K562 (cell line): ENCODE measurements around the gene SUOX. TPM values are rescaled to one million over a fixed set of nuclear protein-coding genes. Genes with fewer than 3 reads are reported as not detected.
A peak's percentile ranks its signal among the peaks of the same experiment; 100 is the strongest.

ENCODE experiments used
- BACH1 ChIP-seq: fragments of 200-800 bp; sonication (Bioruptor generic); IDR thresholded peaks from 2 replicates; pipeline ENCODE4 v1.6.1; 2016; ENCODE audit warnings: missing genetic modification characterization, missing compliant biosample characterization
- CAMTA2 ChIP-seq: fragments of 250-450 bp; sonication (Bioruptor Pico); conservative IDR thresholded peaks from 2 replicates; pipeline ENCODE4 v1.5.1; 2022
- CBX1 ChIP-seq: sonication (generic); IDR thresholded peaks from 2 replicates; pipeline ENCODE4 v1.6.1; 2016; ENCODE audit warnings: antibody characterized with exemption, low read depth, mild to moderate bottlenecking
- CCAR2 ChIP-seq: fragments of 200-400 bp; formaldehyde crosslinking; IDR thresholded peaks from 2 replicates; pipeline ENCODE4 v1.6.1; 2017; ENCODE audit warnings: mild to moderate bottlenecking, low read depth, low read length
- EZH2 ChIP-seq: IDR thresholded peaks from 2 replicates; pipeline ENCODE4 v1.6.1; 2012; ENCODE audit warnings: low read depth, mild to moderate bottlenecking, inconsistent platforms, low read length, borderline replicate concordance
- FOXK1 ChIP-seq: sonication (generic); formaldehyde crosslinking; IDR thresholded peaks from 2 replicates; pipeline ENCODE4 v1.8.0; 2022; ENCODE audit warnings: missing genetic modification reagents, mild to moderate bottlenecking, borderline replicate concordance
- GMEB1 ChIP-seq: fragments of 250-450 bp; sonication (Bioruptor Pico); IDR thresholded peaks from 2 replicates; pipeline ENCODE4 v1.4.0; 2020; ENCODE audit warnings: mild to moderate bottlenecking
- HINFP ChIP-seq: fragments of 450-650 bp; conservative IDR thresholded peaks from 2 replicates; pipeline ENCODE4 v1.6.1; 2016; ENCODE audit warnings: missing genetic modification characterization, low read depth, mild to moderate bottlenecking, control low read depth, missing compliant biosample characterization
- ILK ChIP-seq: fragments of 450-650 bp; IDR thresholded peaks from 2 replicates; pipeline ENCODE4 v1.6.1; 2016; ENCODE audit warnings: missing genetic modification characterization, low read depth, mild to moderate bottlenecking, missing compliant biosample characterization, moderate library complexity, borderline replicate concordance
- KAT8 ChIP-seq: fragments of 450-650 bp; IDR thresholded peaks from 2 replicates; pipeline ENCODE4 v1.6.1; 2016; ENCODE audit warnings: low read depth, mild to moderate bottlenecking
- SMAD4 ChIP-seq: fragments of 250-450 bp; sonication (Bioruptor Pico); conservative IDR thresholded peaks from 2 replicates; pipeline ENCODE4 v1.8.0; 2021; ENCODE audit warnings: inconsistent platforms, mild to moderate bottlenecking, moderate library complexity
- SMARCC2 ChIP-seq: fragments of 450-650 bp; IDR thresholded peaks from 2 replicates; pipeline ENCODE4 v1.6.1; 2017; ENCODE audit warnings: antibody characterized with exemption, moderate library complexity, mild to moderate bottlenecking, low read depth
- SPI1 ChIP-seq: IDR thresholded peaks from 2 replicates; pipeline ENCODE4 v1.6.1; 2011; ENCODE audit warnings: low read depth, low read length, control low read depth, borderline replicate concordance
- ZBTB2 ChIP-seq: fragments of 450-650 bp; IDR thresholded peaks from 2 replicates; pipeline ENCODE4 v1.6.1; 2016; ENCODE audit warnings: antibody characterized with exemption
- ZC3H8 ChIP-seq: fragments of 450-650 bp; IDR thresholded peaks from 2 replicates; pipeline ENCODE4 v1.6.1; 2017
- ZNF274 ChIP-seq: IDR thresholded peaks from 2 replicates; pipeline ENCODE4 v1.6.1; 2011; ENCODE audit warnings: low read depth, mild to moderate bottlenecking, low read length, moderate library complexity, borderline replicate concordance
- ZNF316 ChIP-seq: fragments of 450-650 bp; IDR thresholded peaks from 2 replicates; pipeline ENCODE4 v1.6.1; 2016
- polyA plus RNA-seq, 8 experiments: library from polyadenylated mRNA; depleted of rRNA in 4 of 8; stranded (reverse) in 5 of 8; unstranded in 3 of 8; fragments of >200 nt; fragmentation: Nextera tagmentation in 2 of 8; fragmentation: Illumina TruSeq in 1 of 8; extraction: Ambion mirVana in 2 of 8; extraction: Trizol in 1 of 8; gene quantifications; 2 replicates each; pipeline versions ENCODE4 v1.2.1 to v1.2.3, GENCODE V29; 2011 to 2014; ENCODE audit warnings: inconsistent platforms in 1 of 8, missing spikeins in 1 of 8
- total RNA-seq, 7 experiments: library from RNA; depleted of rRNA in 6 of 7; stranded (reverse); fragments of >200 nt in 6 of 7; fragmentation: Illumina TruSeq in 2 of 7; extraction: Trizol in 2 of 7; gene quantifications; 2 replicates each; pipeline versions ENCODE4 v1.2.1 to v1.2.3, GENCODE V29; 2011 to 2021; ENCODE audit warnings: low replicate concordance in 1 of 7
- TF ChIP-seq, protein P1 (sequence below): fragments of 250-450 bp; sonication (Bioruptor Pico); IDR thresholded peaks from 2 replicates; pipeline ENCODE4 v1.5.0; 2020; ENCODE audit warnings: mild to moderate bottlenecking
- TF ChIP-seq, protein P2 (sequence below): fragments of 450-650 bp; formaldehyde crosslinking; IDR thresholded peaks from 2 replicates; pipeline ENCODE4 v1.4.0; 2022; ENCODE audit warnings: missing genetic modification characterization
- TF ChIP-seq, protein P3 (sequence below): fragments of 250-450 bp; sonication (Bioruptor Pico); IDR thresholded peaks from 2 replicates; pipeline ENCODE4 v1.5.0; 2021

SUOX gene
- total and polyA plus RNA-seq, 9 of the 15 experiments (the other 6 are each of a cell fraction or from before 2014, with no cell fraction given) = 9.2 to 39.7 (median 25.4) TPM

- TF ChIP-seq SPI1 = peak; percentile 94
- peak; percentile 47; the same call in 1 of the 2 replicates for TF ChIP-seq ZC3H8
- TF ChIP-seq CBX1 = no peak
- TF ChIP-seq ZNF316 = 0 out of 2 replicates have a peak, but pooled peaks have one; percentile 1
- no peak for TF ChIP-seq KAT8
- TF ChIP-seq, protein P1, sequence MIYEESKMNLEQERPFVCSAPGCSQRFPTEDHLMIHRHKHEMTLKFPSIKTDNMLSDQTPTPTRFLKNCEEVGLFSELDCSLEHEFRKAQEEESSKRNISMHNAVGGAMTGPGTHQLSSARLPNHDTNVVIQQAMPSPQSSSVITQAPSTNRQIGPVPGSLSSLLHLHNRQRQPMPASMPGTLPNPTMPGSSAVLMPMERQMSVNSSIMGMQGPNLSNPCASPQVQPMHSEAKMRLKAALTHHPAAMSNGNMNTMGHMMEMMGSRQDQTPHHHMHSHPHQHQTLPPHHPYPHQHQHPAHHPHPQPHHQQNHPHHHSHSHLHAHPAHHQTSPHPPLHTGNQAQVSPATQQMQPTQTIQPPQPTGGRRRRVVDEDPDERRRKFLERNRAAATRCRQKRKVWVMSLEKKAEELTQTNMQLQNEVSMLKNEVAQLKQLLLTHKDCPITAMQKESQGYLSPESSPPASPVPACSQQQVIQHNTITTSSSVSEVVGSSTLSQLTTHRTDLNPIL (CRISPR knock-in tag) = no peak
- peak; percentile 78; the same call in 1 of the 2 replicates for TF ChIP-seq ZBTB2
- no peak for TF ChIP-seq HINFP (tag)
- 0 out of 2 replicates have a peak, but pooled peaks have one; percentile 55 for TF ChIP-seq FOXK1 (CRISPR knock-in tag)
- TF ChIP-seq, protein P2, sequence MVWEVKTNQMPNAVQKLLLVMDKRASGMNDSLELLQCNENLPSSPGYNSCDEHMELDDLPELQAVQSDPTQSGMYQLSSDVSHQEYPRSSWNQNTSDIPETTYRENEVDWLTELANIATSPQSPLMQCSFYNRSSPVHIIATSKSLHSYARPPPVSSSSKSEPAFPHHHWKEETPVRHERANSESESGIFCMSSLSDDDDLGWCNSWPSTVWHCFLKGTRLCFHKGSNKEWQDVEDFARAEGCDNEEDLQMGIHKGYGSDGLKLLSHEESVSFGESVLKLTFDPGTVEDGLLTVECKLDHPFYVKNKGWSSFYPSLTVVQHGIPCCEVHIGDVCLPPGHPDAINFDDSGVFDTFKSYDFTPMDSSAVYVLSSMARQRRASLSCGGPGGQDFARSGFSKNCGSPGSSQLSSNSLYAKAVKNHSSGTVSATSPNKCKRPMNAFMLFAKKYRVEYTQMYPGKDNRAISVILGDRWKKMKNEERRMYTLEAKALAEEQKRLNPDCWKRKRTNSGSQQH (CRISPR knock-in tag) = peak; percentile 96
- TF ChIP-seq ZNF274 = no peak
- TF ChIP-seq BACH1 (tag) = no peak
- TF ChIP-seq, protein P3, sequence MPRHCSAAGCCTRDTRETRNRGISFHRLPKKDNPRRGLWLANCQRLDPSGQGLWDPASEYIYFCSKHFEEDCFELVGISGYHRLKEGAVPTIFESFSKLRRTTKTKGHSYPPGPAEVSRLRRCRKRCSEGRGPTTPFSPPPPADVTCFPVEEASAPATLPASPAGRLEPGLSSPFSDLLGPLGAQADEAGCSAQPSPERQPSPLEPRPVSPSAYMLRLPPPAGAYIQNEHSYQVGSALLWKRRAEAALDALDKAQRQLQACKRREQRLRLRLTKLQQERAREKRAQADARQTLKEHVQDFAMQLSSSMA (CRISPR knock-in tag) = no peak
- peak; percentile 70; the same call in 1 of the 2 replicates for TF ChIP-seq SMARCC2
- TF ChIP-seq CAMTA2 = no peak
- no peak for TF ChIP-seq ILK (tag)
- TF ChIP-seq GMEB1 (CRISPR knock-in tag) = no peak
- TF ChIP-seq EZH2 = no peak
- TF ChIP-seq SMAD4 = peak; percentile 27; the same call in 1 of the 2 replicates
- no peak for TF ChIP-seq CCAR2
These were observed 24.0 kb upstream of the SUOX start (continued) for GRCh38 chr12:55972911-55973598.
